HCT116 (cell line): ENCODE results near the gene IL3RA. TPM values are rescaled to one million over a fixed set of nuclear protein-coding genes. Genes with fewer than 3 reads are reported as not detected.

Experiments used
- ATAC-seq: fragments of 200-7000 bp; cut with Tn5 transposase; 2 replicates; pipeline ENCODE4 v1.9.1; 2020; ENCODE audit warnings: mild to moderate bottlenecking, moderate library complexity
- BruUV-seq: library from RNA; stranded (reverse); fragments of 400-500 nt; replicated peaks from 2 replicates; lab custom pipeline; 2021; lab: Mats Ljungman, UMichigan
- CTCF ChIA-PET: fragments of 300-600 bp; sonication (Branson Sonifier 250); formaldehyde crosslinking; loops from one replicate; lab custom pipeline; 2021; ENCODE audit warnings: antibody characterized with exemption; lab: Charles Lee
- POLR2A ChIA-PET: fragments of 300-600, 350-600 bp; sonication (Branson Sonifier 250); formaldehyde crosslinking; loops from one replicate; lab custom pipeline; 2021; ENCODE audit warnings: antibody characterized with exemption; lab: Charles Lee
- RAD21 ChIA-PET, 2 experiments: fragments of 300-600 bp; sonication (Branson Sonifier 250); formaldehyde crosslinking; loops; one replicate each; lab custom pipeline; 2023; ENCODE audit warnings: low total read pairs in 2 of 2; ENCODE audit not compliant: uncharacterized antibody in 2 of 2, unreplicated experiment in 2 of 2, low non-redundant PET in 1 of 2; lab: Charles Lee
- DNase-seq: peaks from one replicate; pipeline ENCODE4 v3.0.0-alpha.2; 2010; ENCODE audit warnings: low read depth, low spot score
- H2AFZ ChIP-seq: fragments of 200-600 bp; shearing (Covaris generic), sonication (generic); 2 replicates; pipeline ENCODE4 v1.6.1; 2017; ENCODE audit warnings: low read depth, mixed run types, mixed read lengths, antibody characterized with exemption, low read length; ENCODE audit not compliant: poor library complexity, severe bottlenecking
- H3K27ac ChIP-seq: 2 replicates; pipeline ENCODE4 v1.5.1; 2012; ENCODE audit warnings: low read depth, low read length
- H3K27me3 ChIP-seq: fragments of 200-600 bp; sonication (generic); 2 replicates; pipeline ENCODE4 v1.6.1; 2016; ENCODE audit warnings: mixed run types, low read length, mixed read lengths; ENCODE audit not compliant: insufficient read depth
- H3K36me3 ChIP-seq, 2 experiments: fragments of 200-500 bp in 1 of 2; fragments of 200-600 bp in 1 of 2; sonication (Bioruptor generic) in 1 of 2; sonication (generic) in 1 of 2; 2 replicates each; pipeline versions ENCODE4 v1.5.1 to v1.6.1; 2014 to 2016; ENCODE audit warnings: low read length in 2 of 2, inconsistent platforms in 1 of 2, mixed read lengths in 1 of 2, mixed run types in 1 of 2; ENCODE audit not compliant: insufficient read depth in 2 of 2, control insufficient read depth in 1 of 2
- H3K4me1 ChIP-seq, 2 experiments: fragments of 200-600 bp in 1 of 2; sonication (generic) in 1 of 2; 2 replicates each; pipeline versions ENCODE4 v1.5.1 to v1.6.1; 2012 to 2017; ENCODE audit warnings: low read length in 2 of 2, inconsistent platforms in 1 of 2, mild to moderate bottlenecking in 1 of 2, mixed read lengths in 1 of 2, mixed run types in 1 of 2, moderate library complexity in 1 of 2; ENCODE audit not compliant: insufficient read depth in 2 of 2, control insufficient read depth in 1 of 2
- H3K4me2 ChIP-seq: fragments of 200-600 bp; sonication (generic); 2 replicates; pipeline ENCODE4 v1.6.1; 2017; ENCODE audit warnings: mixed run types, low read length, mixed read lengths
- H3K4me3 ChIP-seq, 2 experiments: fragments of 200-600 bp in 1 of 2; sonication (generic) in 1 of 2; replicated peaks in 1 of 2; 2 replicates each; pipeline ENCODE4 v1.5.1; 2011 to 2016; ENCODE audit warnings: low read length in 2 of 2, control low read depth in 1 of 2, low read depth in 1 of 2, mild to moderate bottlenecking in 1 of 2, mixed read lengths in 1 of 2, mixed run types in 1 of 2
- H3K79me2 ChIP-seq: fragments of 200-600 bp; sonication (generic); 2 replicates; pipeline ENCODE4 v1.6.1; 2017; ENCODE audit warnings: mild to moderate bottlenecking, mixed run types, low read length, moderate library complexity, mixed read lengths; ENCODE audit not compliant: insufficient read depth
- H3K9ac ChIP-seq: fragments of 200-600 bp; sonication (generic); 2 replicates; pipeline ENCODE4 v1.6.1; 2016; ENCODE audit warnings: low read length, mixed read lengths
- H3K9me2 ChIP-seq: fragments of 200-600 bp; sonication (generic), shearing (Covaris generic); 2 replicates; pipeline ENCODE4 v1.6.1; 2017; ENCODE audit warnings: mixed run types, mild to moderate bottlenecking, moderate library complexity; ENCODE audit not compliant: insufficient read depth
- H3K9me3 ChIP-seq, 2 experiments: fragments of 200-500 bp in 1 of 2; fragments of 200-600 bp in 1 of 2; sonication (Bioruptor generic) in 1 of 2; sonication (generic) in 1 of 2; 2 replicates each; pipeline ENCODE4 v1.6.1; 2014 to 2017; ENCODE audit warnings: low read length in 2 of 2, mixed read lengths in 2 of 2, inconsistent platforms in 1 of 2, low read depth in 1 of 2, mild to moderate bottlenecking in 1 of 2, mixed run types in 1 of 2, moderate library complexity in 1 of 2; ENCODE audit not compliant: control insufficient read depth in 1 of 2, insufficient read depth in 1 of 2
- H4K20me1 ChIP-seq: fragments of 200-600 bp; sonication (generic), shearing (Covaris generic); 2 replicates; pipeline ENCODE4 v1.6.1; 2017; ENCODE audit warnings: mixed run types, mild to moderate bottlenecking, moderate library complexity; ENCODE audit not compliant: insufficient read depth
- ELF1 ChIP-seq: IDR thresholded peaks from 2 replicates; pipeline ENCODE4 v1.6.1; 2012; ENCODE audit warnings: low read depth, borderline replicate concordance
- POLR2A ChIP-seq: IDR thresholded peaks from 2 replicates; pipeline ENCODE4 v1.7.0; 2011; ENCODE audit warnings: borderline replicate concordance; ENCODE audit not compliant: insufficient read depth, insufficient read length; ENCODE audit errors: extremely low read depth
- POLR2AphosphoS5 ChIP-seq: IDR thresholded peaks from 2 replicates; pipeline ENCODE4 v1.6.1; 2011; ENCODE audit warnings: mild to moderate bottlenecking, low read depth, low read length, moderate library complexity
- SP1 ChIP-seq: IDR thresholded peaks from 2 replicates; pipeline ENCODE4 v1.6.1; 2012; ENCODE audit warnings: low read depth
- intact Hi-C: fragments of 100-400 bp; cut with micrococcal nuclease; formaldehyde crosslinking; loops from 2 replicates; pipeline ENCODE4 v1.10.0; 2022
- total RNA-seq: library from RNA; stranded (reverse); gene quantifications from one replicate; pipeline ENCODE4 v1.2.1, GENCODE V29; 2021; ENCODE audit not compliant: unreplicated experiment
- TF ChIP-seq, protein P1 (sequence below): IDR thresholded peaks from 2 replicates; pipeline ENCODE4 v1.6.1; 2011; ENCODE audit warnings: mild to moderate bottlenecking, low read length, moderate library complexity; ENCODE audit not compliant: insufficient replicate concordance; ENCODE audit errors: extremely low read depth

The IL3RA gene
- total RNA-seq, 1 experiment from 2014 or later, result not detected

DNA sequence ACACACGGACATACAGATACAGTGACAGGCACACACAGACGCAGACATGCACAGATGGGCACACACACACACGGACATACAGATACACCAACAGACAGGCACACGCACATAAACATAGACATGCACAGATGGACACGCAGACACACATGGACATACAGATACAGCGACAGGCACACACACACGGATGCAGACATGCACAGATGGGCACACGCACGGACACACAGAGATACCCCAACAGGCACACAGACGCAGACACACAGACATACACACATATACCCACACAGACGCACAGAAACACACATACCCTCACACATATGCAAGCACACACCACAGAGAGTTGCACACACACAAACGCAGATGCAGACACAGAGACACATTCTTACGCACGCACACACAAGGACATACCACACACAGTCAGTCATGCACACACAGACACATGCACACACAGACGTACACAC is 79.8 kb downstream of the IL3RA start (continued):
- TF ChIP-seq ELF1 (no peak), SP1 (no peak)
- TF ChIP-seq, protein P1, sequence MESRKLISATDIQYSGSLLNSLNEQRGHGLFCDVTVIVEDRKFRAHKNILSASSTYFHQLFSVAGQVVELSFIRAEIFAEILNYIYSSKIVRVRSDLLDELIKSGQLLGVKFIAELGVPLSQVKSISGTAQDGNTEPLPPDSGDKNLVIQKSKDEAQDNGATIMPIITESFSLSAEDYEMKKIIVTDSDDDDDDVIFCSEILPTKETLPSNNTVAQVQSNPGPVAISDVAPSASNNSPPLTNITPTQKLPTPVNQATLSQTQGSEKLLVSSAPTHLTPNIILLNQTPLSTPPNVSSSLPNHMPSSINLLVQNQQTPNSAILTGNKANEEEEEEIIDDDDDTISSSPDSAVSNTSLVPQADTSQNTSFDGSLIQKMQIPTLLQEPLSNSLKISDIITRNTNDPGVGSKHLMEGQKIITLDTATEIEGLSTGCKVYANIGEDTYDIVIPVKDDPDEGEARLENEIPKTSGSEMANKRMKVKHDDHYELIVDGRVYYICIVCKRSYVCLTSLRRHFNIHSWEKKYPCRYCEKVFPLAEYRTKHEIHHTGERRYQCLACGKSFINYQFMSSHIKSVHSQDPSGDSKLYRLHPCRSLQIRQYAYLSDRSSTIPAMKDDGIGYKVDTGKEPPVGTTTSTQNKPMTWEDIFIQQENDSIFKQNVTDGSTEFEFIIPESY, result no peak

DNA sequence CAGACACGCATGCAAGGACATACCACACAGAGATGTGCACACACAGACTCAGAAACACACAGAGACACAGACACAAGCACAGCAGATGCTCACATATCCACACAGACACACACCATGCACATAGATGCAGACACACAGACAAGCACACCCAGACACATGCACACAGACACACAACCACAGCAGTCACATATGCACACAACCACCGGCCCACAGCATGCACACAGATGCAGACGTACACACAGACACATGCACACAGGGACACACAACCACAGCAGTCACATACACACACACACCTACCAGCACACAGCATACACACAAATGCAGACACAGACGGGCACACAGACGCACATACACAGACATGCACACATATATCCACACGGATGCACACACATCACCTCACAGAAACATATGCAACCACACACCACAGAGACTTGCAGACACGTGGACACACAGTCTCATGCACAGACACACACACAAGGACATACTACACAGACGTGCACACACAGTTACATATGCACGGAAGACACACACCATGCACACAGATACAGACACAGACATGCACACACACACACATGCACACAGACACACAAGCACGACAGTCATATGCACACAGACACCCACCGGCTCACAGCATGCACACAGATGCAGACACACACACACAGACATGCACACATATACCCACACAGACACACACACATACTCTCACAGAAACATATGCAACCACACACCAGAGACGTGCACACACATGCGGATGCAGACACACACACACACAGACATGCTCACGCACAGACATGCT is 80.6 kb downstream of the IL3RA start:
- intact Hi-C loops, result no loop called here
- peaks cover 0 to 5% of the 10 kb centered on the region in 2 experiments; a peak in 1 of 4 replicates for H3K9me3 ChIP-seq
- H3K9ac ChIP-seq, result no peak overlapping the region
- H3K4me1 ChIP-seq, result no peaks in the 10 kb centered on the region
- peaks cover 0 to 14% of the 10 kb centered on the region in 2 experiments; a peak in 1 of 4 replicates for H3K36me3 ChIP-seq
- H3K9me2 ChIP-seq, result no peaks in the 10 kb centered on the region
- H2AFZ ChIP-seq, result no peak overlapping the region
- H3K4me3 ChIP-seq, result no peak overlapping the region
- POLR2A ChIA-PET, result no interaction called here
- BruUV-seq, result no TSS peak
- DNase-seq, result no peak
- H4K20me1 ChIP-seq, result no peaks in the 10 kb centered on the region
- RAD21 ChIA-PET, result no interaction called here
- TF ChIP-seq POLR2AphosphoS5, result 0 out of 2 replicates have a peak, but pooled peaks have one; percentile 14
- no peak for TF ChIP-seq POLR2A
- TF ChIP-seq, all 23 proteins: peak for 1
- Histone ChIP-seq H3K27me3 (no peaks in the 10 kb centered on the region), H3K79me2 (no peaks in the 10 kb centered on the region), H3K4me2 (no peak overlapping the region), H3K27ac (no peak overlapping the region)
- ATAC-seq, result no peak
- CTCF ChIA-PET, result no interaction called here
